ENCODE data around the gene LRGUK. TPM values are rescaled to one million over a fixed set of nuclear protein-coding genes. Genes with fewer than 3 reads are reported as not detected.

Gene LRGUK
- total RNA-seq, 2 donors from 2014 or later = 0.78 to 0.99 TPM

GRCh38 chr7:134141868-134142264 lies 14.7 kb downstream of the LRGUK start:
- ATAC-seq = no peak
- no peaks in the 10 kb centered on the region for H3K27me3 ChIP-seq
- 61 to 64% methylated on average over 5 of the region's 5 CpGs for WGBS, 2 donors
- no peaks in the 10 kb centered on the region for H3K9me3 ChIP-seq
- no peaks in the 10 kb centered on the region for H3K36me3 ChIP-seq (replicated peaks in 1 of 2; ENCODE audit: insufficient read depth in 1 of 2, low read depth in 2 of 2)
- no peak overlapping the region for H3K4me3 ChIP-seq
- DNase-seq = no peak
- intact Hi-C loops (cut with DNase I) = loop anchor here (10.0 kb wide), 1 partner anchor 283 kb away; no protein-coding TSS in a partner anchor
- no peak for TF ChIP-seq POLR2A (IDR thresholded peaks at IDR 0.05)
- no peak overlapping the region for H3K27ac ChIP-seq
- H3K4me1 ChIP-seq = no peaks in the 10 kb centered on the region

- DNase-seq = no peak
- intact Hi-C loops (cut with DNase I) = no loop called here
Observed at GRCh38 chr7:134153493-134154136, 26.5 kb downstream of the LRGUK start.

DNA sequence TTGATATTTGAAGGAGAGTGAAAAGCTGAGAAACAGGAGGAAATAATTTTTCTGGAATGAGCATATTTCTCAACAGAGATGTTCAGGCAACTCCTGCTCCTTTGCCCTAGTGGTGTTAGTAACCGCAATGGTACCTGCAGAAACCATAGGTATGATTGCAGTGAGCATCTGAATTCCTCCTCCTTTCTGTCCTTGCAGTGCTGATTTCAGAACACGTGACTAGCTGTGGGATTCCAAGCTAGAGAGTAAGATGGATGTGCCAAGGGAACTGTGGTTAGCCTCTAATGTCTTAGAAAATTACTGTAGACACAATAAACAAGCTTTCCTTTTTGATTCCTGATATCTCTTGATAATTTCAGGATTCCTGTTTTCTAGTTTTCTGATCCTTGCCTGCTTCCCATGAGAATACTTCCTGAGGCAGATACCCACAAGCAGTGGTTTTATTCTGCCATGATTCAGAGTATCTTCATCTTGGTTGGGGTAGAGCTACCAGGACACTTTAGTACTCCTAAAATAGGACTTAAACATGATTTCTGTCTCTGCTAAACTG lies 27.5 kb downstream of the LRGUK start:
- TF ChIP-seq POLR2A (IDR thresholded peaks at IDR 0.05) = no peak
- no peak overlapping the region for H3K4me3 ChIP-seq
- DNase-seq (no peak), ATAC-seq (no peak)
- H3K27me3 ChIP-seq = no peaks in the 10 kb centered on the region
- intact Hi-C loops (cut with DNase I) = no loop called here
- H3K27ac ChIP-seq = no peak overlapping the region
- H3K9me3 ChIP-seq = no peaks in the 10 kb centered on the region
- H3K36me3 ChIP-seq (replicated peaks in 1 of 2; ENCODE audit: insufficient read depth in 1 of 2, low read depth in 2 of 2) = no peaks in the 10 kb centered on the region
- WGBS, 2 donors = 72 to 88% methylated on average over 2 of the region's 2 CpGs
- no peaks in the 10 kb centered on the region for H3K4me1 ChIP-seq

More at GRCh38 chr7:134153493-134154136, 26.5 kb downstream of the LRGUK start:
- Histone ChIP-seq H3K9me3 (no peaks in the 10 kb centered on the region), H3K27me3 (no peaks in the 10 kb centered on the region), H3K4me1 (no peaks in the 10 kb centered on the region), H3K4me3 (no peak overlapping the region), H3K36me3 (replicated peaks in 1 of 2; ENCODE audit: insufficient read depth in 1 of 2, low read depth in 2 of 2) (no peaks in the 10 kb centered on the region), H3K27ac (no peak overlapping the region)
- no peak for TF ChIP-seq POLR2A (IDR thresholded peaks at IDR 0.05)
- TF ChIP-seq, protein P1, sequence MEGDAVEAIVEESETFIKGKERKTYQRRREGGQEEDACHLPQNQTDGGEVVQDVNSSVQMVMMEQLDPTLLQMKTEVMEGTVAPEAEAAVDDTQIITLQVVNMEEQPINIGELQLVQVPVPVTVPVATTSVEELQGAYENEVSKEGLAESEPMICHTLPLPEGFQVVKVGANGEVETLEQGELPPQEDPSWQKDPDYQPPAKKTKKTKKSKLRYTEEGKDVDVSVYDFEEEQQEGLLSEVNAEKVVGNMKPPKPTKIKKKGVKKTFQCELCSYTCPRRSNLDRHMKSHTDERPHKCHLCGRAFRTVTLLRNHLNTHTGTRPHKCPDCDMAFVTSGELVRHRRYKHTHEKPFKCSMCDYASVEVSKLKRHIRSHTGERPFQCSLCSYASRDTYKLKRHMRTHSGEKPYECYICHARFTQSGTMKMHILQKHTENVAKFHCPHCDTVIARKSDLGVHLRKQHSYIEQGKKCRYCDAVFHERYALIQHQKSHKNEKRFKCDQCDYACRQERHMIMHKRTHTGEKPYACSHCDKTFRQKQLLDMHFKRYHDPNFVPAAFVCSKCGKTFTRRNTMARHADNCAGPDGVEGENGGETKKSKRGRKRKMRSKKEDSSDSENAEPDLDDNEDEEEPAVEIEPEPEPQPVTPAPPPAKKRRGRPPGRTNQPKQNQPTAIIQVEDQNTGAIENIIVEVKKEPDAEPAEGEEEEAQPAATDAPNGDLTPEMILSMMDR (IDR thresholded peaks at IDR 0.05) = no peak
- ATAC-seq = no peak
- WGBS, 2 donors = 59 to 60% methylated on average over 3 of the region's 3 CpGs

DNA sequence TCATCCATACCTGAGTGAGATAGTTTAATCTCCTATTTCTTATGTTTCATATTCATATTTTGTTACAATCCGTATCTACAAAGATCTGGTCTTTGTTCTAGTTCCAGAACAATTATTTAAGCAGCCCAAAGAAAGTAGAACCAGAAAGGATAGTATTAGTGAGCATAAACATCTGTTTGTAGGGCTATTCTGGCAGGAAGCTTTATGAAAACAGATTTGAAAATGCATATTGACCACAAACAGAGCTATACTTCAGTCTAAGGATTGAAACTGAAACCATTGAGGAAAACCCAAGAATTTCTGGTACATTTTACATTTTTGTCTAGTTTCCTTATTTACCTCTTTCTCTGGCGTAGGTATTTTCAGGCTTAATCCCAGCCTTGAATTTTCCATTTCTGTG lies 28.1 kb downstream of the LRGUK start:
- no peak overlapping the region for H3K27ac ChIP-seq
- 78 to 81% methylated on average over 2 of the region's 2 CpGs for WGBS, 2 donors
- TF ChIP-seq, protein P1 (IDR thresholded peaks at IDR 0.05) = no peak
- no peak for TF ChIP-seq POLR2A (IDR thresholded peaks at IDR 0.05)
- ATAC-seq (no peak), DNase-seq (no peak)
- H3K9me3 ChIP-seq = no peaks in the 10 kb centered on the region
- no peak overlapping the region for H3K4me3 ChIP-seq
- no peaks in the 10 kb centered on the region for H3K36me3 ChIP-seq (replicated peaks in 1 of 2; ENCODE audit: insufficient read depth in 1 of 2, low read depth in 2 of 2)
- H3K4me1 ChIP-seq = no peaks in the 10 kb centered on the region
- H3K27me3 ChIP-seq = no peaks in the 10 kb centered on the region
- intact Hi-C loops (cut with DNase I) = no loop called here

DNA sequence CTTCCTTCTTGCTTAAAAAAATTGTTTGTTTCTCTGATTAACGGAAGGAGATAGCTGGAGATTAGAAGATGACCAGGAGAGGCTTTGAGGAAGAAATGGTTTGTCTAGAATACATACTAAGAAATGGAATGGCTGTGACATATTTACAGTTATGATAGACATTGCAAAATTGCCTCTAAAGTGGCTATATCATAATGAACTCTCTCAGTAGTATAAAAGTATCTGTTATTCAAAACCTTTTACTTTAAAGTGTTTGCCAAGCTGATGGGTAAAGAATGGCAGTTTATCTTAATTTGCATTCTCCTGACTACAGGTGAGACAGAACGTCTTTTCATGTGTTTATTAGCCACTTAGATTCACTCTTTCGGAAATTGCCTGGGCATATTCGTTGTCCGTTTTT lies 28.7 kb downstream of the LRGUK start:
- Histone ChIP-seq H3K27me3 (no peaks in the 10 kb centered on the region), H3K9me3 (no peaks in the 10 kb centered on the region), H3K4me1 (no peaks in the 10 kb centered on the region), H3K4me3 (no peak overlapping the region), H3K36me3 (replicated peaks in 1 of 2; ENCODE audit: insufficient read depth in 1 of 2, low read depth in 2 of 2) (no peaks in the 10 kb centered on the region), H3K27ac (no peak overlapping the region)
- DNase-seq (no peak), ATAC-seq (no peak)
- WGBS, 2 donors = 81 to 87% methylated on average over 5 of the region's 5 CpGs
- no peak for TF ChIP-seq POLR2A (IDR thresholded peaks at IDR 0.05)
- TF ChIP-seq, protein P1 (IDR thresholded peaks at IDR 0.05) = no peak
- intact Hi-C loops (cut with DNase I) = no loop called here

GRCh38 chr7:134165252-134165651 lies 38.1 kb downstream of the LRGUK start:
- no peak overlapping the region for H3K4me3 ChIP-seq
- no peaks in the 10 kb centered on the region for H3K27me3 ChIP-seq
- ATAC-seq (no peak), DNase-seq (no peak)
- no peaks in the 10 kb centered on the region for H3K4me1 ChIP-seq
- WGBS, 2 donors = 88 to 96% methylated on average over 3 of the region's 3 CpGs
- no peak overlapping the region for H3K27ac ChIP-seq
- intact Hi-C loops (cut with DNase I) = no loop called here
- no peaks in the 10 kb centered on the region for H3K9me3 ChIP-seq
- H3K36me3 ChIP-seq (replicated peaks in 1 of 2; ENCODE audit: insufficient read depth in 1 of 2, low read depth in 2 of 2) = no peaks in the 10 kb centered on the region
- TF ChIP-seq, protein P1 (IDR thresholded peaks at IDR 0.05) = no peak
- no peak for TF ChIP-seq POLR2A (IDR thresholded peaks at IDR 0.05)
